PC-9 (cell line): ENCODE measurements around the gene MACROH2A2. TPM values are rescaled to one million over a fixed set of nuclear protein-coding genes. Genes with fewer than 3 reads are reported as not detected.
"Not testable (repeated sequence)": the region's sequence is repeated elsewhere in the genome, so short reads cannot be mapped to it uniquely, and the experiment has no call there.

Experiments
- BruUV-seq: library from RNA; stranded (reverse); fragments of 400-500 nt; replicated peaks from 2 replicates; lab custom pipeline; 2021; lab: Mats Ljungman, UMichigan
- CTCF ChIA-PET: fragments of 300-600 bp; sonication (Branson Sonifier 250); formaldehyde crosslinking; loops from one replicate; lab custom pipeline; 2022; ENCODE audit warnings: antibody characterized with exemption; lab: Charles Lee
- POLR2A ChIA-PET: fragments of 300-600 bp; sonication (Branson Sonifier 250); formaldehyde crosslinking; loops from one replicate; lab custom pipeline; 2022; ENCODE audit warnings: antibody characterized with exemption; ENCODE audit not compliant: unreplicated experiment; lab: Charles Lee
- DNase-seq, 2 experiments: peaks; one replicate each; pipeline versions ENCODE4 v3.0.0 to v3.0.0-alpha.2; 2015 to 2022; ENCODE audit warnings: mixed read lengths in 1 of 2
- H2AFZ ChIP-seq: fragments of 200-600 bp; sonication (generic); 2 replicates; pipeline ENCODE4 v1.8.1; 2017; ENCODE audit warnings: antibody characterized with exemption
- H3F3A ChIP-seq: fragments of 200-600 bp; sonication (generic); 2 replicates; pipeline ENCODE4 v1.8.1; 2017; ENCODE audit warnings: antibody characterized with exemption, mild to moderate bottlenecking, low read depth; ENCODE audit not compliant: insufficient read depth
- H3K27ac ChIP-seq: fragments of 200-600 bp; sonication (generic); 2 replicates; pipeline ENCODE4 v1.6.1; 2016; ENCODE audit warnings: mixed run types
- H3K27me3 ChIP-seq: fragments of 200-600 bp; sonication (generic); 2 replicates; pipeline ENCODE4 v1.6.1; 2016; ENCODE audit warnings: low read depth, mixed run types; ENCODE audit not compliant: insufficient read depth
- H3K36me3 ChIP-seq: fragments of 200-600 bp; sonication (generic); 2 replicates; pipeline ENCODE4 v1.6.1; 2016; ENCODE audit warnings: low read depth, mixed run types
- H3K4me1 ChIP-seq: fragments of 200-600 bp; sonication (generic); replicated peaks from 2 replicates; pipeline ENCODE4 v1.6.1; 2016; ENCODE audit warnings: mixed run types; ENCODE audit not compliant: insufficient read depth
- H3K4me2 ChIP-seq: fragments of 200-600 bp; sonication (generic); 2 replicates; pipeline ENCODE4 v1.6.1; 2017; ENCODE audit warnings: mixed run types
- H3K4me3 ChIP-seq: fragments of 200-600 bp; sonication (generic); 2 replicates; pipeline ENCODE4 v1.6.1; 2016; ENCODE audit warnings: mixed run types
- H3K79me2 ChIP-seq: fragments of 200-600 bp; sonication (generic); 2 replicates; pipeline ENCODE4 v1.6.1; 2017; ENCODE audit warnings: low read depth, mixed run types
- H3K9me2 ChIP-seq: fragments of 200-600 bp; sonication (generic); 2 replicates; pipeline ENCODE4 v1.8.1; 2017; ENCODE audit warnings: mild to moderate bottlenecking; ENCODE audit not compliant: insufficient read depth
- H3K9me3 ChIP-seq: fragments of 200-600 bp; sonication (generic); 2 replicates; pipeline ENCODE4 v1.8.1; 2016; ENCODE audit warnings: low read depth; ENCODE audit not compliant: insufficient read depth
- H4K20me1 ChIP-seq: fragments of 200-600 bp; sonication (generic); 2 replicates; pipeline ENCODE4 v1.8.1; 2017; ENCODE audit not compliant: insufficient read depth
- CTCF ChIP-seq: fragments of 200-600 bp; sonication (generic); conservative IDR thresholded peaks from 2 replicates; pipeline ENCODE4 v1.6.1; 2017; ENCODE audit warnings: mixed run types, antibody characterized with exemption, mild to moderate bottlenecking, moderate library complexity
- EZH2 ChIP-seq: fragments of 200-600 bp; sonication (generic); IDR thresholded peaks from 2 replicates; pipeline ENCODE4 v1.8.0; 2017; ENCODE audit warnings: antibody characterized with exemption, low read depth
- intact Hi-C: fragments of 100-400 bp; cut with micrococcal nuclease; formaldehyde crosslinking; loops from one replicate; pipeline ENCODE4 v1.10.0; 2022; ENCODE audit not compliant: unreplicated experiment
- total RNA-seq: library from RNA; stranded (reverse); gene quantifications from 2 replicates; pipeline ENCODE4 v1.2.3, GENCODE V29; 2021

MACROH2A2 gene
- total RNA-seq, 1 experiment from 2014 or later = not detected

- no peak for DNase-seq
- no peaks in the 10 kb centered on the region for H3K9me2 ChIP-seq
- no peaks in the 10 kb centered on the region; the same call in 1 of the 2 replicates for H3F3A ChIP-seq
- no peak overlapping the region for H3K4me3 ChIP-seq
- peaks cover 10% of the 10 kb centered on the region for H3K79me2 ChIP-seq
- CTCF ChIA-PET = no interaction called here
- intact Hi-C loops = no loop called here
- no peak overlapping the region for H3K4me2 ChIP-seq
- H3K27me3 ChIP-seq = no peaks in the 10 kb centered on the region
- peaks cover 24% of the 10 kb centered on the region; the same call in 1 of the 2 replicates for H3K36me3 ChIP-seq
- H3K9me3 ChIP-seq = no peaks in the 10 kb centered on the region
- no peak for TF ChIP-seq CTCF
- TF ChIP-seq EZH2 = no peak
- POLR2A ChIA-PET = no interaction called here
- no peaks in the 10 kb centered on the region for H3K4me1 ChIP-seq
- H2AFZ ChIP-seq = no peak overlapping the region
- H4K20me1 ChIP-seq = no peaks in the 10 kb centered on the region; the same call in 1 of the 2 replicates
- no TSS peak for BruUV-seq
- H3K27ac ChIP-seq = no peak overlapping the region
Observed at GRCh38 chr10:70121281-70121949, 68.8 kb downstream of the MACROH2A2 start.

GRCh38 chr10:70122742-70123141 is 70.1 kb downstream of the MACROH2A2 start:
- Histone ChIP-seq H3K27me3 (no peaks in the 10 kb centered on the region), H3K4me1 (no peaks in the 10 kb centered on the region), H3K79me2 (peaks cover 20% of the 10 kb centered on the region), H4K20me1 (no peaks in the 10 kb centered on the region; the same call in 1 of the 2 replicates), H3K9me3 (no peaks in the 10 kb centered on the region), H2AFZ (no peak overlapping the region), H3K4me2 (no peak overlapping the region), H3K4me3 (no peak overlapping the region), H3K27ac (no peak overlapping the region), H3K9me2 (no peaks in the 10 kb centered on the region), H3F3A (no peaks in the 10 kb centered on the region; the same call in 1 of the 2 replicates), H3K36me3 (peaks cover 18% of the 10 kb centered on the region; the same call in 1 of the 2 replicates)
- intact Hi-C loops = no loop called here
- CTCF ChIA-PET = no interaction called here
- no peak for DNase-seq
- POLR2A ChIA-PET = no interaction called here
- TF ChIP-seq EZH2 (no peak), CTCF (no peak)
- BruUV-seq = no TSS peak

- peaks cover 18% of the 10 kb centered on the region; the same call in 1 of the 2 replicates for H3K36me3 ChIP-seq
- POLR2A ChIA-PET, DNase-seq, H3K9me3 ChIP-seq, H4K20me1 ChIP-seq, H3K27ac ChIP-seq, H3K4me3 ChIP-seq, H3K9me2 ChIP-seq, BruUV-seq, H2AFZ ChIP-seq, H3F3A ChIP-seq, H3K27me3 ChIP-seq, CTCF ChIA-PET, intact Hi-C loops, H3K4me1 ChIP-seq, H3K4me2 ChIP-seq: not testable (repeated sequence)
- H3K79me2 ChIP-seq = peaks cover 24% of the 10 kb centered on the region
Observed at GRCh38 chr10:70123166-70123565, 70.5 kb downstream of the MACROH2A2 start.
